Breast epithelium (tissue), 4 donors: ENCODE data around the gene ITPRIP. TPM values are rescaled to one million over a fixed set of nuclear protein-coding genes. Genes with fewer than 3 reads are reported as not detected.

Source experiments
- DNase-seq, 2 donors: peaks; one replicate each; pipeline ENCODE4 v3.0.0-alpha.2; 2019; ENCODE audit warnings: low spot score in 2 of 2
- H3K27ac ChIP-seq, 2 donors: fragments of 200-600 bp; sonication (generic) in 1 of 2; one replicate each; pipeline ENCODE4 v1.5.1; 2016 to 2019; ENCODE audit warnings: mild to moderate bottlenecking in 1 of 2
- H3K27me3 ChIP-seq, 2 donors: fragments of 200-600 bp; sonication (generic) in 1 of 2; one replicate each; pipeline versions ENCODE4 v1.5.1 to v1.6.0; 2017 to 2019; ENCODE audit warnings: control low read depth in 1 of 2, mild to moderate bottlenecking in 1 of 2
- H3K36me3 ChIP-seq: fragments of 200-600 bp; one replicate; pipeline ENCODE4 v1.5.1; 2019
- H3K4me1 ChIP-seq, 2 donors: fragments of 200-600 bp; sonication (generic); one replicate each; pipeline ENCODE4 v1.5.1; 2016 to 2019; ENCODE audit warnings: control low read depth in 1 of 2
- H3K4me3 ChIP-seq, 3 donors: fragments of 200-600 bp; sonication (generic); 1 replicate in 2 of 3; 2 replicates in 1 of 3; pipeline ENCODE4 v1.5.1; 2016 to 2019; ENCODE audit warnings: mild to moderate bottlenecking in 3 of 3, moderate library complexity in 2 of 3
- H3K9me3 ChIP-seq, 2 donors: fragments of 200-600 bp; sonication (generic) in 1 of 2; one replicate each; pipeline ENCODE4 v1.5.1; 2016 to 2019; ENCODE audit warnings: control low read depth in 1 of 2
- POLR2A ChIP-seq: fragments of 450-650 bp; IDR thresholded peaks from one replicate; pipeline ENCODE4 v1.6.1; 2016; ENCODE audit warnings: antibody characterized with exemption, mild to moderate bottlenecking, moderate library complexity
- POLR2AphosphoS5 ChIP-seq, 3 donors: sonication (generic); formaldehyde crosslinking; IDR thresholded peaks; one replicate each; pipeline ENCODE4 v1.6.1; 2017; ENCODE audit warnings: antibody characterized with exemption in 3 of 3
- intact Hi-C: fragments of 100-400 bp; cut with DNase I; formaldehyde crosslinking; loops from one replicate; pipeline ENCODE4 v1.15.1; 2023; ENCODE audit warnings: low total_unique reads
- total RNA-seq, 3 donors: library from RNA; depleted of rRNA; stranded (reverse); fragments of >200 nt; gene quantifications; one replicate each; pipeline ENCODE4 v1.1.0, GENCODE V29; 2016
- TF ChIP-seq, protein P1 (sequence below), 3 donors: fragments of 450-650 bp; IDR thresholded peaks; one replicate each; pipeline ENCODE4 v1.5.1; 2016 to 2017; ENCODE audit warnings: antibody characterized with exemption in 3 of 3, mild to moderate bottlenecking in 3 of 3, moderate library complexity in 3 of 3

The ITPRIP gene
- total RNA-seq, 3 donors from 2014 or later = 12.0 to 35.4 (median 20.9) TPM

DNA sequence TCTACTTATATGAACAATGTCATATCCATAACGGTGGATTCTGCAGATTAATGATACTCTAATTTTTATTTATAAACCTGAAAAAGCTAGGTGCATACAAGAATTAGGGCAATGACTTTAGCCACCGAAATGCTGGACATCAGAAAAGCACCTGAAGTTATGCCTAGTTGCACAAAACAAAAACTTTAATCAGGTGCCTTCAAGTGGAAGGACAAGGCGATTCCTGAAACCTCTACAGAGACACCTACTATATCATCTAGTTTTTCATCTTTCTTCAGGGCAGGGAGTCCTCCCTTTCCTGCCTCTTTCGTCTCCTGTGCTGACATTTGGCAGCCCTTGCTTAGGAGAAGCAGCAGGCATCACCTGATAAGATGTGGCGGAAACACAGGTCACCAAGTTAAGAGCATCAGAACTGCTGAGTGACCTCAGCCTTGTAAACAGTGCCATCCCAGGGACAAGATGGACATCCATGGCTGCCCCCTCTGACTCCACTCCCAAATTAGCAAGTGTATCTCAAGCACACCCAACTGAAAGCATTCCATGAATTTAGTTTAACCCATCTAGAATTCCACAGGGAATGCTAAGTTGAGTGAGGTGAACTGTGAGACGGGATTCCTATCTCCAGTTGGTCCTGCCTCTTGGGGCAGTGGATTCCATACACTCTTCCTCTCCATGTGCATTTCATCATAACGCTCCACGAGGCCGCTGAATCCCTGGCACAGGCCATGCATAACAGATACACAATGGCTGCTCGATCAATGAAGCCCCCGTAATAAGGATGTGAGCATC, 5.8 kb downstream of the ITPRIP start:
- DNase-seq = no peak
- peak overlapping the region; percentile 89 to 97 for H3K27ac ChIP-seq
- no peaks in the 10 kb centered on the region for H3K27me3 ChIP-seq
- peaks cover 28 to 34% of the 10 kb centered on the region in 2 donors for H3K4me1 ChIP-seq
- intact Hi-C loops = no loop called here
- no peaks in the 10 kb centered on the region for H3K36me3 ChIP-seq
- no peaks in the 10 kb centered on the region for H3K9me3 ChIP-seq
- TF ChIP-seq, protein P1, sequence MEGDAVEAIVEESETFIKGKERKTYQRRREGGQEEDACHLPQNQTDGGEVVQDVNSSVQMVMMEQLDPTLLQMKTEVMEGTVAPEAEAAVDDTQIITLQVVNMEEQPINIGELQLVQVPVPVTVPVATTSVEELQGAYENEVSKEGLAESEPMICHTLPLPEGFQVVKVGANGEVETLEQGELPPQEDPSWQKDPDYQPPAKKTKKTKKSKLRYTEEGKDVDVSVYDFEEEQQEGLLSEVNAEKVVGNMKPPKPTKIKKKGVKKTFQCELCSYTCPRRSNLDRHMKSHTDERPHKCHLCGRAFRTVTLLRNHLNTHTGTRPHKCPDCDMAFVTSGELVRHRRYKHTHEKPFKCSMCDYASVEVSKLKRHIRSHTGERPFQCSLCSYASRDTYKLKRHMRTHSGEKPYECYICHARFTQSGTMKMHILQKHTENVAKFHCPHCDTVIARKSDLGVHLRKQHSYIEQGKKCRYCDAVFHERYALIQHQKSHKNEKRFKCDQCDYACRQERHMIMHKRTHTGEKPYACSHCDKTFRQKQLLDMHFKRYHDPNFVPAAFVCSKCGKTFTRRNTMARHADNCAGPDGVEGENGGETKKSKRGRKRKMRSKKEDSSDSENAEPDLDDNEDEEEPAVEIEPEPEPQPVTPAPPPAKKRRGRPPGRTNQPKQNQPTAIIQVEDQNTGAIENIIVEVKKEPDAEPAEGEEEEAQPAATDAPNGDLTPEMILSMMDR (IDR thresholded peaks at IDR 0.05) = no peak
- TF ChIP-seq POLR2A = no peak
- no peak for TF ChIP-seq POLR2AphosphoS5 (IDR thresholded peaks at IDR 0.05)
- H3K4me3 ChIP-seq = no peak overlapping the region

DNA sequence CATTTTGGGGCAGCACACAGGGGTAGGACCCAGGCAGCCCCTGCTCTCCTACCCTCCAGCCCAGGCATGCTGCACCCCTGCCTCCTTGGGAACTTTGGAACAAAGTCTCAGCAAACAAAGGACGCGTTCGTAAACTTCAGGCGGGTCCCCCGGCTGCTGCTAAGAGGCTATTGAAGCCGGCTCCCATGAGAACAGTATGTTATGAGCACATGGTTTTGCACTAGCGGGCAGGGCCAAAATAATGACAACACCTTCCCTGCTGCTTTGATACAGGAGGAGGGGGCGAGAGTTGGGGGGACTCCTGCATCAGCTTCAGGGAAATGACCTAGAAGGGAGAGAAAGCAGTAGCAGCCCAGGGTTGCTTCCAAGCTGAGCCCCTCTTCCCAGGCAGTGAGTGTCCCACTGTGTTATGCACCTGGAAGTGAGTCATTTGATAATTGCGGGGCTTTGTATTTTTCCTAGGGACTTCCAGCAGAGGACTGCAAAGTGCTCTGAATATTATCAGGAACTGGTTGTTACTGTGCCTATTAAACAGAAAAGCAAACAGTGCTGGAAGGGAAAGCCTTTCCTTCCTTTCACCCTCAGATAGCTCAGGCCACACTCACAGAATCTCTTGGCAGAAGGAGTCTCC, 6.9 kb downstream of the ITPRIP start:
- peak in 1 of 2 donors; percentile 33 for DNase-seq
- H3K36me3 ChIP-seq = no peaks in the 10 kb centered on the region
- H3K4me1 ChIP-seq = peaks cover 34 to 36% of the 10 kb centered on the region in 2 donors
- peak overlapping the region in 1 of 3 donors; percentile 34 for H3K4me3 ChIP-seq
- intact Hi-C loops = no loop called here
- no peaks in the 10 kb centered on the region for H3K9me3 ChIP-seq
- TF ChIP-seq, protein P1 (IDR thresholded peaks at IDR 0.05) = no peak
- TF ChIP-seq POLR2AphosphoS5 (IDR thresholded peaks at IDR 0.05) = no peak
- TF ChIP-seq POLR2A = no peak
- H3K27me3 ChIP-seq = no peaks in the 10 kb centered on the region
- peak overlapping the region; percentile 89 to 97 for H3K27ac ChIP-seq

DNA sequence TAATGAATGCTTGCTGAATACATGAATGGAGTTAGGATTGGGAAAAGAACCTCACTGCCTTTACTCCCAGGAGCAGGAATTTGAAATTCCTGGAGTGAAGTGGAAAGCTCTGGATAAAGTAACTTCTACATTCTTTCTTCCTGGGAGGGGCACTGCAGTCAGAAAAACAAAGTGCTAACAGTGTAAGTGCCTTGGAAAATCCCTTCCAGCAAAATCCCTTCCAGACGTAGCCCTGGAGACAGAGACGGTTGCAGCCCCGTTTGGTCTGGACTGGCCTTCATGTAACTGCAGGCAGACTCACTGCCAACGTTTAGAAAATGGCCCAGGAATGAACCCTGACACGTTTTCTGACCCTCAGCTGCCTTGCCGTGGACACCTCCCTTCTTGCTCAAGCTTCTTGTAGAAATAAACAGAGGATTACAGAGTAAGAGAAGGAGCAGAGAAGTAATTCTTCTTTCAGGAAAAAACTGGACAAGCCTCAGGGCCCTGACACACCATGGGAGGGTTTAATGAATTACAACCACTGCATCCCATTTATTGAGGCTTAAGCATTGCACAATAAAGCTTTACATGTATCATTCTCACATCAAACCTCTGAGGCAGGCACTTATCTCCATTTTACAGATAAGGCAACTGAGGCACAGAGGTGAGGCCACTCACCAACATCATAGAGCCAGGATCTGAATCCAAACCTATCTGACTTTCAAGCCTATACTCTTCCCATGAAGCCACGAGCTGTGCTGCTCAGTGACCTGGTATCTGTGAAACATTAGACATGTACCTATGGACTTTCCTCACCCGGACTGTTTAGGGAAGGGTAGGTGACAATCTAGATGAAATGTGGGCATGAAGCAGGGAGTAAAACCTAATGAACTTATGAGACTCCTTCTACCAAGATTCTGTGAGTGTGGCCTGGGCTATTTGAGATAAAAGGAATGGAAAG, 7.8 kb downstream of the ITPRIP start:
- Histone ChIP-seq H3K4me3 (peak overlapping the region in 1 of 3 donors; percentile 59), H3K9me3 (no peaks in the 10 kb centered on the region), H3K27me3 (no peaks in the 10 kb centered on the region), H3K36me3 (no peaks in the 10 kb centered on the region), H3K4me1 (peaks cover 32 to 45% of the 10 kb centered on the region in 2 donors), H3K27ac (peak overlapping the region; percentile 89 to 97)
- intact Hi-C loops = no loop called here
- DNase-seq = peak; percentile 52 to 67
- TF ChIP-seq POLR2AphosphoS5 (IDR thresholded peaks at IDR 0.05) = peak; percentile 38 to 65 (median 62)
- TF ChIP-seq, protein P1 (IDR thresholded peaks at IDR 0.05) = no peak

DNA sequence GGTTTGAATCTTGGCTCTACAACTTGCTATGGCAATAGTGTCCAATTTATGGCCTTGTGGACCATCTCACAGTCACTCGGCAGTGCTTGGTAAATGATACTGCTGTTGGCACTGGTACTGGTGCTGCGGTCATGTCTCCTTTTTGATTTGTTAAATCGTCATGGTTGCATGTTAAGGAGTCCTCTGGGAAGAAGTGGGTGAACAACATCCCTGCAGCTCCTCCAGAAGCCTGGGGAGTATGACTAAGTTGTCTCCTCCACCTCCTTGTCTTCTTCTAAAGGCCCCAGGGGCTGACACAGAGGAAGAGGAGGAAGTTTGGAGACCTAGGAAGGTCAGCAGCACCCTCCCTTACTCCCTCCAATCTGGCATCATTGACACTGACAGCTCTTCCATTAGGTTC, 8.5 kb downstream of the ITPRIP start:
- peak in 1 of 2 donors; percentile 22 for DNase-seq
- intact Hi-C loops = no loop called here

More for the DNA sequence above, 8.5 kb downstream of the ITPRIP start:
- TF ChIP-seq, protein P1 (IDR thresholded peaks at IDR 0.05) = no peak
- H3K36me3 ChIP-seq = no peaks in the 10 kb centered on the region
- H3K4me1 ChIP-seq = peaks cover 37 to 47% of the 10 kb centered on the region in 2 donors
- H3K9me3 ChIP-seq = no peaks in the 10 kb centered on the region
- peak overlapping the region in 1 of 3 donors; percentile 59 for H3K4me3 ChIP-seq
- no peaks in the 10 kb centered on the region for H3K27me3 ChIP-seq
- peak overlapping the region; percentile 89 to 97 for H3K27ac ChIP-seq
